CD4-positive, alpha-beta T cell treated with Interferon gamma for 1 hour (primary cell): Measurements from ENCODE around the gene ANTXRL.
"Not testable (repeated sequence)": the region's sequence is repeated elsewhere in the genome, so short reads cannot be mapped to it uniquely, and the experiment has no call there.

Source experiments
- DNase-seq: peaks from one replicate; pipeline ENCODE4 v3.0.0-alpha.2; 2020

Gene ANTXRL

DNA sequence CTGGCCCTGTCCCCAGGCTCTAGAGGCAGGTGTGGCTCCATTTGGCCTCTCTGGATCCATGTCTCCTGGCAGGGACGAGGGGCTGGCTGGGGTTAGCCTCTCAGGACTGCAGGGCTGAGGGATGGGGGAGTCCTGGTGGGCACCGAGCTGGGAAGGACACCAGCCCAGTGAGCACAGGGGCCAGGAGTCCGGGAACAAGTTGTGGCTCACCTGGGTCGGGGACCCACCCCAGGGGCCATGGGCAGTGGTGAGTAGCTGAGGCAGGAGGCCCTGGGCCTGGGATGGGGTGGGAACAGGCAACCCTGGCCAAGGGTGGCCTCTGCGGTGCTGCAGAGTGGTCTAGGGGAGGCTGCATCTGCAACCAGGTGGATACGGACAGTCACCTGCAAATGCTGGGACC is 24.1 kb downstream of the ANTXRL start:
- DNase-seq: no peak

DNA sequence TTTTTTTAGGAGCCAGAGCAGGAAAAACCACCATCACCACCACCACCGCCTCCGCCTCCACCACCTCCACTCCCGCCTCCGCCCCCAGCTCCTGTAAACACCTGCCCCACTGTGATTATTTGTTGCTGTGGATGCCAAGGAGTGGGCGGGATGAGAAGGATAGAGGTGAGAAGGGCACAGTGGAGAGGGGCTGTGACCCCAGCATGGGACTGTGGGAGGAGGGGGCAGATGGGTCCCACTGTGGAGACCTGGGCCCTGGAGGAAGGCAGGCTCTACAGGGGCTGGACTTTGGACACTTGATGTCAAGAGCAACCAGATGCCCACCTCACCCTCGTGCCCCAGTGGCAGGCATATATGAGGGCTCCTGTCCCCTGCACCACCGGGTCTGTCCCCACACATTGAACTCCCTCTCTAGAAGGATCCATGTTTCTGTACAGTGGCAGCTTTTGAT is 24.7 kb downstream of the ANTXRL start:
- DNase-seq: no peak

DNA sequence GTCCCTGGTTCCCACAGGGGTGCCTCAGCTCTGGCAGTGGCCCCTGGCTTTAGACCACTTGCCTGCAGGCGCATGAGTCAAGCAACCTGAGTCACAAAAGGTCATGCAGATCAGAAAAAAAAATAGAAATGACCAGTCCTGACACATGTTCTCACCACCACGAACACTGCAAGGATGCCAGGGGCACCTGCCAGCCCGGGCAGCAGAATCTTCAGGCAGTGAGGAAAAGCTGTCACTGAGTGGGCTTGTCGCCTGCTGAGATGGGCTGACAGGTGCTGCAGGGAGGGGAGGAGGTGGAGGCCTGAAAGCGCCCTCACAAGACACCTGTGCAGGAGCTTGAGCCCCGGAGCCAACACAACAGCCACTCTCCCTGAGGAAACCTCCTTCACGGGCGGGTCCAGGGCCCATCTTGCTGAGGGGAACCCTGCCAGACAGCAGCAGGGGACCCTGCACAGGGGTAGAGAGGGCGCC is 25.2 kb downstream of the ANTXRL start:
- DNase-seq: not testable (repeated sequence)

DNA sequence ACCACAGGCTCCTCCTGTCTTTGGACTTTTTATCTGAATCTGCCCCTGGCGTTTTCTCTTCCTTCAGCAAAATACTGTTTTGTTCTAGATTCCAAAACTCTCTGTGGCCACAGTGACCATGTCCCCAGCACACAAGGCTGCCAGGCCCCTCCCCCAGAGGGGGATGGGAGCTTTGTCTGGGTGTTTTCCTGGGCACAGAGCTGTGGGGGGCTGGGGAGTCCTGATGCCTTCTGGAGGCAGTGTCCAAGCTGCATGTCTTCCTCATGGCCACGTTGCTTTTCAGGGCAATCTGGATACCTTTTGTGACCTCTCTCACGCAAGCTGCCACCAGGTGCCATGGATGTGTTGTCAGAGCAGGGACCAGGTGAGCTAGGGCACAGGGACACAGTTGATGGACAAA is 26.2 kb downstream of the ANTXRL start:
- DNase-seq: no peak

DNA sequence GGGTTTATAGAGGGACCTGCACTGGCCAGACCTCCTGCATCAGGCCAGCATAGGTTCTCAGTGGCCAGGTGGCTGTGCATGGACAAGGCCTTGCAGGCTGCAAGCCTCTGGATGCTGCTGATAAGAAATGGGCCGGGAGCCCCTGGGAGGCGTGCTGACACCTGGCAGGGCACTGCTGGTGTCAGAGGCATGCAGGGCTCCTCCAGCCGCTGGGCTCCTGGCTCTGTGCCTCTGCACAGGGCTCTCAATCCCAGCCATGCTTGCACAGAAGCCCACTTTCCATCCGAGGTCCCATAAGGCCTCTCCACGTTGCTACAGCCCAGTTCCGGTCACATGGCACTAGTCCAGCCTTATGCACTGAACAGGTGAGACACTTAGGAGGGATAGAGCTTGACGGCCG is 27.3 kb downstream of the ANTXRL start:
- no peak for DNase-seq

DNA sequence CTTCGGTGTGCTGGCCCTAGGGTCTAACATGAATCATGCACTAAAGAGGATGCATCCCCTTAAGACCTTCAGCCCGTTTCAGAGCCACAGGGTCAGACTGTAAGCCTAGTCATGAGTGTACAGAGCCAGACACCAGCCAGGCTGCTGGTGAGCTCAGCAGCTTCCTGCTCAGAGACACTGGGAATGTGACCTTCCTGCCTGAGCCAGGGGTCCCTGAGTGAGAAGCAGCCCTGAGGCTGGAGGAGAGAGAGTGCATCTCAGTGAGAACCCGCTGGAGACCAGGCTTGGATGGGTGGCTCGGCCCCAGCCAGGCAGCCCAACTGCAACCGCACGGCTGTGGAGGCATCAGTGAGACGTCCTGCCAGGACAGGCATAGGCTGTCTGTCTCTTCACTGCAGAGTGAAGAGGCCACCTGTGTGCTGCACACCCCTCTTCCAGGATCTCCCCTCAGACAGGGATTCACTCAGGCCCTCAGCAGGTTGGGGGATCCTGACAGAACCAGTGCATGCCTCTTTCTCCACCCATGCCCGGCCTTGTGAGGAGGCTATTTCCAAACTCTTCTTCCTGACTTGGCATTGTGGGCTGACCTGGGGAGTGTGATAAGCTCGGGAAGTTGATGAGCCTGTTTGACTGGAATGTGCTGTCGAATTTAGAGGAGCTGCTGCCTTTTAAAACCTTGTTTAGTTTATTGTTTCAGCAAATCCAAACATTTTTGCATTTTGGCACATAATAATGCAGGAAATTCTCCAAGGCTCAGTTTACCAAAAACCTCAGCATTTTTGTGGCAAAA is 28.5 kb downstream of the ANTXRL start:
- DNase-seq: not testable (repeated sequence)

DNA sequence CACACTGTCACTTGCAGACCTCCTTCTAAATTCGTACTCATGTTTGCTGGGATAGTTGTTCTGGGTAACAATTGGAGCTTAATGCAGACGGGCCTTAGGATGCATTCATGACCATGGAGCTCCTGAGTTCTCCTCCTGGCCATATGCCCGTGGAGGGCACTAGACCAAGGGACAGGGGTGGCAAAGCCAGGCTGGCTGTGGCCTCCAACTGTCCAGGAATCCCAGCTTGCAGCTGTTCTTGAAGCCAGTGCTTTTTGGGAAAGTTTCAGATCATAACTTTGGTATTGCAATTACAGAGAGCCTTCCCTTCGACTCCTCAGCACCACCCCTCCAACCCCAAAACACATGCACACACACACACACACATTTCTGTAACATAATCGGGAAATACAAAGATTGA is 30.6 kb downstream of the ANTXRL start:
- DNase-seq: no peak

DNA sequence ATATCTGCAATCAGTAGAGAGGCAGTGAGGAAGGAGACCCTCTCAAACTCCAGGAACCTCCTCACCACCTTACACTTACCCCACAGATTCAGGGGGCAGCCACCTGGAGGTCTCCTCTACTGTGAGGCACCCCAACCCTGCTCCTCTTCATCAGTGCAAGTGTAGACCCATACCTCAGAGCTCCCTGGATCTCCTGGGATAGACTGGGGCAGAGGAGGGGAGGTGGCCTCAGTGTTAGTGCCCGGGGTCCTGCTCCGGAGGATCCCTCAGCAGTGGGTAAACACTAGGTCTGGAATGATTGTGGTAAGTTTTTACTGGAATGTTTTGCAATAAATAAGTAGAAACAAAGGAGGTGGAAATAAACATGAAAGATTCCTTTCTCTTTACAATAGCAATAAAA is 31.1 kb downstream of the ANTXRL start:
- DNase-seq: no peak

DNA sequence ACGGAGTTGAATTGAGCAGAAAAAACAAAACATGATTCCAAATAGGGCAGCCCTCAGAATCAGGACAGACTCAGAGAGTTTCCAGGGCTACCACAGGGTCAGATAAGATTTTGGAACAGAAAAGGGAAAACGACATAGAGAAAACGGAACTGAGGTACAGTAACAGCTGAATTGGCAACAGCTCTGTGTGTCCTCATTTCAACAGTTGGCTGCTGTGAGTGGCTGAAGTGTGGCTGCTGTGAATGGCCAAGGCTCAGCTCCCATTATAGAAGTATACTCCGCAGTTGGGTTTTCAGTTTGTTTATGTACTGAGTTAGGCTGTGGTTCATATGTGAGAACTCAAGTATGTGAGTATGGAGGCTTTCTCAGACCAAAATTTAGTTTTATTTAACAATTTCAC is 32.0 kb downstream of the ANTXRL start:
- no peak for DNase-seq

DNA sequence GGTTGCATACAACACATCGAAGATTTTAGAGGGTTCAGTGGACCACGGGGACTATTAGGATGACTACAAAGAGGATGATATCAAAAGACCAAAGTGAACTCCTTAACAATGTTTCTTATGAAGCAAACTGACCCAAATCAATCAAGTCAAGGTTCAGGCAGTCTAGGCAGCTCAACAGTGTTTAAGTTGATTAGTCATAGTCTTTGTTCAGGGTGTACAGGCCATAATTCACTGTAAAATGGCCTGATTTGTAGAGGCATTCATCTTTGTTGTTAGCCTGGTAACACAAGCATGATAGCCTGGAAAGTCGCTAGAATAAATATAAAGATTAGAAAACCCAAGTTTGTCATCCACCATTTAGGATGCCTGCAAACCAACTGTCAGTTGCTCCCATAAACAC is 32.6 kb downstream of the ANTXRL start:
- DNase-seq: no peak

DNA sequence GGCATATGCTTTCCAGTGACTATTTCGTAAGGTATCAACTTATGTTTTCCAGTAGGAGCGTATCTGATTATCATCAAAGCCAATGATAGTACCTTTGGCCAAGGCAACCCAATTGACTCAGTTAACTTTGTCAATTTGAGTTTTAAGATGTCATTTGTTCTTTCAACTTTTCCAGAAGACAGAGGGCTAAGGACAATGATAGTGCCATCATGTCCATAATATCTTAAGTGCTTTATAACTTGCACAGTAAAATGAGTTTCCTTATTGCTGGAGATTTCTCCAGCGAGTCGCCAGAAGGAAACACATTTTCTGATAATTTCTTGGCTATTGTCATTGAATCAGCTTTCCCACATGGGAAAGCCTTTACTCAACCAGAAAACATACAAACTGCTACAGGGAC is 35.0 kb downstream of the ANTXRL start:
- no peak for DNase-seq

DNA sequence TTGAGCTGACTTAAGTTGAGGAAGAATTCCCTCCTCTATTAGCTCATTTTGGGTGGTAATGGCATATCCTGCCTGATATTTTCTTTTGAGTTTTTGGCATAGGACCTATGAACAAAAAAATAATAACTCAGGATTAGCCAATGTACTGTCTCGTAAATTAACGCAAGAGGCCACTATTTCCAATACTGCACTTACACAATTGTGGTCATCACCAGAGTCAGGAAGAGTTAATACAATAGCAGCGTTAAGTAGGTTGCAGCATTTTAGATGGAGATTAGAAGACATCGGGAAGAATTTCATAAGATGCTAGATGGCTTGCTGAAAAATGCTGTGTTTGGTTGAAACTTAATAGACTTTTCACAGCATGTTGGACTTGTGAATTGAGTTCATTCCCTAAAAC is 36.4 kb downstream of the ANTXRL start:
- DNase-seq: no peak

DNA sequence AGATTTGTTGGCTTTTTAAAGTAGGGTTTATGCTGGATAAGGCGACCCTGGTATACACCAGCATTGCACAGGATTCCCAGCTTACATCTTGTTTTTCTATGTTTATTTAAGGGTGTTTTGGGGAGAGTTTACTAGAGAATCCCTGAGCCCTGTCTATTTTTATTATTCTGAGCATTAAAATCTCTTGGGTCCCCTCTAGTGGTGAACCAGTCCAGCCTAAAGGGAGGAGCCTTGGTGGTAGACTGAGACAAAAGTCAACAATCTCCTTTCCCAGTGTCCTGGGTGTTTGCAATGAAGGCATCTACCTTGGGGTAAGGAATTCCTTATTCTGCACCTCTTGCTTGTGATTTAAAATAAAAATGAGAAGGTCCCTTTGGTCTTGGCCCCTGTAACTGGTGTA is 38.2 kb downstream of the ANTXRL start:
- DNase-seq: no peak

DNA sequence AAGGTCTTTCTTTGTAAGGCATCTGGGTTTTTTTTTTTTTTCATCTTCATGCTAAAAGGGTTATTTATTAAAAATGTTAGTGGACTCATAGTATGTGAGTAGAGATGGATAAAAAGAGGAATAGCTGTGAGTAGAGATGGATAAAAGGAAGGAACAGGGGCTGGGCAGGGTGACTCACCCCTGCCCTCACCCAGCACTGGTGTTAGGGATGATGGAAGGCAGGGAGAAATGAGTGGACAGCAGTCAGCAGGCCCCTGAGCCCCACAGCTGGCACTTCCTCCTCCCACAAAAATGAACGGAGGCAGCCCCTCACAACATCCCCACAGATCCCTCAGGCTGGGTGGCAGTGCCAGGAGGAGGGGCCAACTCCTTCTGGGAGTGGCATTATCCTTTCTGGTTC is 39.3 kb downstream of the ANTXRL start:
- no peak for DNase-seq

DNA sequence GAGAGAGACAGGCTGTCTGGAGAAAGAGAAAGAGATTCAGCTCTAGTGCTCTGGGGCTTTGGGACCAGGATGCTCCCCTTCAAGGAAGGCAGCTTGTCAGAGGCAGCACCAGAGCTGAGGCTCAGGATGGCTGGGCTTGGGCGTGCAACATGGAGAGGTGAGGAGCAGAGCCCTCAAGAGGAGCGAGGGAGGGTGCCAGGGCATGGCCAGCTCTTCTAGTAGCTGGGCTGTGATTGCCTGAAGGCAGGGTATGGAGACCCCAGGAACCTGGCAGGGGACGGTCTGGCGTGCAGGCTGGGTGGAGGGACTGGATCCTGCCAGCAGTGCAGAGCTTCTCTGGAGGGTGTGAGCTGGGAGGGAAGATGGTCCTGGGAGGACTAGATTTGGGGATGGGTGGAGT is 40.2 kb downstream of the ANTXRL start:
- DNase-seq: no peak

DNA sequence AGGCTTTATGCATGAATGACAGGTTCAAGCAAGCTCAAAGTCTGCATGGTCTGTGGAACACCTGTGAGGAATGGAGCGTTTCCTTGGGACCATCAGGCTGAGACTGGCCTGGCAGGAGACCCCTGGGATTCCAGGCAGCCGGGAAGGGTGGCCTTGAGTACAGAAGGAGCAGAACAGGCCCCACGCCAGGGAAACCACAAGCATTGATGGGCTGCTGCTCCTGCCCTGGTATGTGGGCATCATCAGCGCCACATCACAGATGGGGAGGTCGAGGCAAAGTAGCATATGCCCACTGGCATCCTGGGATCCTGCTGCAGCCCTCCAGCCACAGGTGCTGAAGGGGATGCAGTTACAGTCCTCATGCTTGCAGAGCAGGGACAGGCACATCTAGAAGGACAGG is 40.9 kb downstream of the ANTXRL start:
- DNase-seq: no peak

DNA sequence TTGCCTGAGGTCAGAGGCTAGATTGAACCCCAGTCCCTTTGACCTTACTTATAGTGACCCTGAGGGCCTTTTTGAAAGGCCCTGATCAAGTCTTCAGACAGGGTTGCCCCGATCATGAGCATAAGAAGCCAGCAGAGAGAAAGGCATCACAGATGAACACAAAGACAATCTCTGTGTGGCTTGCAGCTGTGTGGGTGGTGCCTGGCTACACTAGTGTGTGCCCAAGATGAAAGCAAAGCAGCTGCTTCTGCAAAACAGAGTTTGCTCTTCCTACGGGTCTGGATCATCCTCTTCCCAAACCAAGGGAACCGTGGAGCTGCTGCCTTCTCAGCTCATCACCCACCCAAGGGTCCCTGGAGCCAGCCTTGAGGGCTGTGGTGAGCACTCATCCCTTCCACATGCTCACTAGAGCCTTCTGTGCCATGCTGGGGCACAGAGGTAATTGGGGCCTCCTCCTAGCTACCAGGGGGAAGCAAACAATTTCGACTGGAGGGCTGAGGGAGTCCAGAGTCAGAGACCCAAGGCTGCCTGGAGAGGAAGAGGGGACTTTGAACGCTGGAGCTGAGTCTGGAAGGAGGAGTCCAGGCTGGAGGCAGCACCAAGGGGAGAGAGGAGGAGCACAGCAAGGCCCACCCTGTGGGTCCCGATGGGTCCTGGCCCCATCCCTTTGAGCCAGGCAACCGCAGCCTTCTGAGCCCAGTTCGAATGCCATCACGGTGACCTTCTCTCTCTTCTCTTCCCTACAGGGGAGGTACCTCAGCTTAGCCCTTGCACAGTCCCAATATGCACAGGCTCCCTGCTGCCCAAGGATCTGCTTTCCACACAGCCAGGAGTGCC is 42.3 kb downstream of the ANTXRL start:
- DNase-seq: no peak

DNA sequence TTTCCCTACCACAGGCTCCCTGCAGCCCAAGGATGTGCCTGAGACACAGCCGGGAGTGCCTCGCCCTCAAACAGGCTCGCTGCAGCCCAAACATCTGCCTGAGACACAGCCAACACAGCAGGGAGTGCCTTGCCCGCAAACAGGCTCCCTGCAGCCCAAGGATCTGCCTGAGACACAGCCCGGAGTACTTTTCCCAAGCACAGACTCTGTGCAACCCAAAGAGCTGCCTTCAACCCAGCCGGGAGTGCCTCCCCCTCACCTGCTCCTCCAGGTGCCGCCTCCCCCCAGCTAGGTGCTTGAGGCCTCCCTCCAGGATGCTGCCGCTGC is 42.9 kb downstream of the ANTXRL start:
- no peak for DNase-seq

DNA sequence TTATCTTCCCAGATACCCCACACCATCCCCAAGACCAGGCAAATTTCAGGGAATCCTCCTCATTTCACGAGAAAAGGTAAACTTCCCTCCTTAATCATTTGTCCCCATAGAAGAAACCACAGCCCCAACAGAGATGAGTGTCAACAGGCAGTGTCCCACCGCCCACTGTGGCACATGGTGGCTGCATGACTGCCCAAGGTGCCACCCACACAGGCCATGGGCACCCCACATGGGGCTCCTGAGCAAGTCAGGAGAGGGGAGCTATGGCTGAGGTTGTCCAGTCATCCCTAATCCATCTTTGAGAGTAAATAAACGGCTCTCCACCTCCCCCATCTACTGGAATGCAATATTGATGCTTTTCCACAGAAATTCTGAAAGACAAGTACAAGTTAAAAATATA is 44.1 kb downstream of the ANTXRL start:
- no peak for DNase-seq

DNA sequence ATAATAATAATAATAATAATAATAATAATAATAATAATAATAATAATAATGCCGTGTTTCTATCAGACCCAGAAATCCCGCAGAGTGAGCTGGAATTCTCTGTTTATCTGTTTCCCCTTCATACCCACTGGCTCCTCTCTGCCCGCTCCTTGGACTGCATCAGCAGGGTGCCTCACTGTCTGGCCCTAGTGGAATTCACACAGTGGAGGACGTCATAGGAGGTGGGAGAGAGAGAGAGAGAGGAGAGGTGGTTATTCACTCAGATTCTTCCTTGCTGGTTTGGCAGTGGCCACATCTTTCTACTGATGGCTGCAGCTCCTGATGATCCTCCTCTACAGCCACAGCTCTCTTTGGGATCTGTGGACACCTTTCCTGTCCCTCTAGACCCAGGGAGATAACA is 78.7 kb downstream of the ANTXRL start:
- DNase-seq: not testable (repeated sequence)

DNA sequence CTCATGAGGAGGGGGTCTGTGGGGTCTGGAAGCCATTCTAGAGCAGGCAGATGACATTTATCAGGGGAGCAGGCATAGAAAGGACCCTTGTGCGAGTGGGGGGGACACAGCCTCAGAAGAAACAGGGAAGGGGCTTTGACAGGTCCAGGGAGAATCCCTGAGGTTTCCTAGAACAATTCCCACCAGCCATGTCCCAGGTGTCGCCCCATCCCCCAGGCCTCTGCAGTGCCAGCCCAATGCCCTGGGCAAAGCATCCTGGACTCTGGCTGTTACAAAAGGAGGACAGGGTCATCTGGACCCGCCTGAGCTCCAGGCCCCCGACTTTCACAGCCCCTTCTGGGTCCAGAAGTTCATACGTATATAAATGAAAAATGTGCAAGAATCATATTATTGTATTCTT is 80.4 kb downstream of the ANTXRL start:
- not testable (repeated sequence) for DNase-seq

DNA sequence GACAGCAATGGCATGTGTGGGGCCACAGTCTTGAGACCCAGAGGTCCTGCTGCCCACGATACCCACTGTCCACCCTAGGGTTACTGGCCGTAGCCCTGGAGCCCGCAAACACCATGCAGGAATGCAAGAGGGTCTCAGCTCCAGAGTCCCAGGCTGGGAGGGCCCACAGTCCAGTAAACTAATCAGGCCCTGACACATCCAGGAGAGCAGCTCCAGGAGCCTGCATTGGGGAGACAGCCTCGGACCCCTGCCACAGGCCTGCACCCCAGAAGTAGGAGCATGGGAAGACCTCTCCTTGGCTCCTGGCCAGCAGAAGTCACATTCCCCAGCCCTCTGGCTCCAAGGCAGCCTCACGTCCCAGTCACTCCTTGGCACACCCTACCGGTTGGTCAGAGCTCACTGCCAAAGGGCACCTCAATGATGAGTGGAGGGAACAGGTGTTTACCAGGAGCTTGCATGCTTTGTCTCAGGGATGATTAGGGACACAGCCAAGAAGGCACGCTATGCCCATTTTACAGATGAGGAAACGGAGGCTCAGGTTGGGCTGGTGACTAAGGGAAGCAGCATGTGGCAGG is 81.0 kb downstream of the ANTXRL start:
- not testable (repeated sequence) for DNase-seq

DNA sequence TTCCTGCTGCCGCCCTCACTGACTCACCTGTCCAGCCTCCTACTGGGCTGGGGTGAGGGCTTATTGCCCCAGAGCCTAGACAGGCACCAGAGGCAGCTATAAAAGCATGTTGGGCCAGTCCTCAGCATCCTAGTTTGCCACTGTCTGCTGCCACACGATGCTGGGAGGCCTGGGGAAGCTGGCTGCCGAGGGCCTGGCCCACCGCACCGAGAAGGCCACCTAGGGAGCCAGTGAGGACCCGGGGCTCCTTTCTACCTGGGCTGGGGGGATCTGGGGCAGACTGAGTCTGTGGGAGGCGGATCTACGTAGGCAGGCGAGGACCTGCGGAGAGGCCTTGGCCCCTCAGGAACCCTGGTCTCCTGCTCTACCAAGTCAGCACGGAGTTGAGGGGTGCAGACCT is 82.2 kb downstream of the ANTXRL start:
- DNase-seq: not testable (repeated sequence)

DNA sequence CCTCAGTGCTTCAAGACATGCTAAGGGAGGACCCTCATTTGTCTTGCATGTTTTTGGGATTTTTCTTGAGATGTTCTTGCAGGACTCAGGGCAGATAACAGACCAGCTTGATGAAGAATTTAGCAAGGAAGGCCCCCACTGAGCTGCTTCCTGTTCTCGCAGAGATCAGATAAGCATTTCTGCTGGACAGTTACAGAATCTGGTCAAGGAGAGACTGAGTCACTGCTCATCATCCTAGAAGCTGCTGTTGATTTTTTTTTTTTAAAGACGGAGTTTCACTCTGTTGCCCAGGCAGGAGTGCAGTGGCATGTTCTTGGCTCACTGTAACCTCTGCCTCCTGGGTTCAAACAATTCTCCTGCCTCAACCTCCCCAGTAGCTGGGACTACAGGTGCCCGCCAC is 87.6 kb downstream of the ANTXRL start:
- not testable (repeated sequence) for DNase-seq
